ENCODE measurements around the gene PLCB4.

DNA sequence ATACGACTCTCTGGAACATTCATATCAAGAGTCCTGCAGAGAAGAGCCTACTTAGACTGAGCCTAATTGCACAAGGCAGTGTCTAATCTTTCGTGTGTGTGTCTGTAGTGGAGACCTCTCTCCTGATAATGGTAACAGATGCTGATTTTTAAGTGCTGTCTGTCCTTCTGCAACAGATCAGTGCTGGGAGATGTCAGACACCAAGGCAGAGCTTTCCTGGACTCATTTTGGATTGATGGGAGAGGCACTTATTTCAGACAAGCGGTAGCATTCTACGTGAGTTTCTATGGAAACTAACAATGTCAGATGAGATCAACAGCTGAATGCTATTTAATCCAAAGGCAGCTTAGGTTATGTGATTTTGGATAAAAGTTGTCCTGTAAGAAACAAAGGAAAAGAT, 167.6 kb downstream of the PLCB4 start:
- TF ChIP-seq, protein P1, sequence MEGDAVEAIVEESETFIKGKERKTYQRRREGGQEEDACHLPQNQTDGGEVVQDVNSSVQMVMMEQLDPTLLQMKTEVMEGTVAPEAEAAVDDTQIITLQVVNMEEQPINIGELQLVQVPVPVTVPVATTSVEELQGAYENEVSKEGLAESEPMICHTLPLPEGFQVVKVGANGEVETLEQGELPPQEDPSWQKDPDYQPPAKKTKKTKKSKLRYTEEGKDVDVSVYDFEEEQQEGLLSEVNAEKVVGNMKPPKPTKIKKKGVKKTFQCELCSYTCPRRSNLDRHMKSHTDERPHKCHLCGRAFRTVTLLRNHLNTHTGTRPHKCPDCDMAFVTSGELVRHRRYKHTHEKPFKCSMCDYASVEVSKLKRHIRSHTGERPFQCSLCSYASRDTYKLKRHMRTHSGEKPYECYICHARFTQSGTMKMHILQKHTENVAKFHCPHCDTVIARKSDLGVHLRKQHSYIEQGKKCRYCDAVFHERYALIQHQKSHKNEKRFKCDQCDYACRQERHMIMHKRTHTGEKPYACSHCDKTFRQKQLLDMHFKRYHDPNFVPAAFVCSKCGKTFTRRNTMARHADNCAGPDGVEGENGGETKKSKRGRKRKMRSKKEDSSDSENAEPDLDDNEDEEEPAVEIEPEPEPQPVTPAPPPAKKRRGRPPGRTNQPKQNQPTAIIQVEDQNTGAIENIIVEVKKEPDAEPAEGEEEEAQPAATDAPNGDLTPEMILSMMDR (IDR thresholded peaks at IDR 0.05; ENCODE audit: insufficient read depth, low read length, poor library complexity, severe bottlenecking): no peak
- no peak for TF ChIP-seq EZH2phosphoT487 (conservative IDR thresholded peaks at IDR 0.05; ENCODE audit: low read length)

Data from SU-DHL-6 (cell line).